CD8-positive, alpha-beta memory T cell (primary cell): ENCODE data around the gene COL10A1. TPM values are rescaled to one million over a fixed set of nuclear protein-coding genes. Genes with fewer than 3 reads are reported as not detected.

Experiments used
- CTCF ChIA-PET: fragments of 350-600 bp; sonication (Branson Sonifier 250); formaldehyde crosslinking; loops from one replicate; lab custom pipeline; 2021; ENCODE audit warnings: antibody characterized with exemption; lab: Charles Lee
- POLR2A ChIA-PET: fragments of 350-600 bp; sonication (Branson Sonifier 250); formaldehyde crosslinking; loops from one replicate; lab custom pipeline; 2021; ENCODE audit warnings: antibody characterized with exemption; lab: Charles Lee
- DNase-seq, 5 donors: peaks; one replicate each; pipeline versions ENCODE4 v3.0.0 to v3.0.0-alpha.2; 2020 to 2022; ENCODE audit warnings: mixed read lengths in 1 of 5
- H3K27ac ChIP-seq: one replicate; pipeline ENCODE4 v1.7.0; 2013; ENCODE audit warnings: low read depth, mild to moderate bottlenecking, low read length, moderate library complexity
- H3K27me3 ChIP-seq: 2 replicates; pipeline ENCODE4 v1.7.0; 2013; ENCODE audit warnings: low read length, mild to moderate bottlenecking; ENCODE audit not compliant: insufficient read depth, poor library complexity, severe bottlenecking
- H3K36me3 ChIP-seq: 2 replicates; pipeline ENCODE4 v1.7.0; 2013; ENCODE audit warnings: mild to moderate bottlenecking, low read length, moderate library complexity; ENCODE audit not compliant: insufficient read depth
- H3K4me1 ChIP-seq: 2 replicates; pipeline ENCODE4 v1.7.0; 2013; ENCODE audit warnings: mild to moderate bottlenecking, low read length, moderate library complexity; ENCODE audit not compliant: insufficient read depth
- H3K4me3 ChIP-seq: 2 replicates; pipeline ENCODE4 v1.7.0; 2013; ENCODE audit warnings: mild to moderate bottlenecking, low read length
- H3K9me3 ChIP-seq: 2 replicates; pipeline ENCODE4 v1.7.0; 2013; ENCODE audit warnings: mild to moderate bottlenecking, low read length
- H3K27ac Mint-ChIP-seq, 8 donors: one replicate each; pipeline ENCODE4 v1.8.0; 2020 to 2021; ENCODE audit warnings: mixed read lengths in 8 of 8, mild to moderate bottlenecking in 6 of 8, inconsistent platforms in 3 of 8, moderate library complexity in 3 of 8
- H3K27me3 Mint-ChIP-seq, 2 donors: one replicate each; pipeline ENCODE4 v1.8.0; 2020 to 2021; ENCODE audit warnings: mixed read lengths in 2 of 2, mild to moderate bottlenecking in 1 of 2, moderate library complexity in 1 of 2
- H3K36me3 Mint-ChIP-seq, 3 donors: one replicate each; pipeline ENCODE4 v1.8.0; 2020 to 2021; ENCODE audit warnings: mixed read lengths in 3 of 3, inconsistent platforms in 1 of 3, mild to moderate bottlenecking in 1 of 3
- H3K4me1 Mint-ChIP-seq, 3 donors: one replicate each; pipeline ENCODE4 v1.8.0; 2020 to 2021; ENCODE audit warnings: mixed read lengths in 3 of 3, inconsistent platforms in 1 of 3, mild to moderate bottlenecking in 1 of 3
- H3K4me3 Mint-ChIP-seq, 7 donors: one replicate each; pipeline ENCODE4 v1.8.0; 2020 to 2021; ENCODE audit warnings: mixed read lengths in 7 of 7, mild to moderate bottlenecking in 6 of 7, moderate library complexity in 4 of 7, inconsistent platforms in 2 of 7
- H3K9me3 Mint-ChIP-seq, 5 donors: one replicate each; pipeline ENCODE4 v1.8.0; 2020 to 2022; ENCODE audit warnings: mixed read lengths in 5 of 5, mild to moderate bottlenecking in 3 of 5, moderate library complexity in 2 of 5, inconsistent platforms in 1 of 5
- polyA plus RNA-seq: library from polyadenylated mRNA; unstranded; fragments of 300-500 nt; fragmentation: Illumina TruSeq; gene quantifications from one replicate; pipeline ENCODE4 v1.2.3, GENCODE V29; 2021
- total RNA-seq, 2 experiments: library from RNA; stranded (reverse); gene quantifications; one replicate each; pipeline ENCODE4 v1.2.3, GENCODE V29; 2021

Gene COL10A1
- total and polyA plus RNA-seq, 3 experiments from 2014 or later = not detected

- Histone ChIP-seq H3K36me3 (peaks cover 29% of the 10 kb centered on the region), H3K27ac (no peak overlapping the region), H3K4me3 (no peak overlapping the region), H3K27me3 (no peaks in the 10 kb centered on the region), H3K4me1 (no peaks in the 10 kb centered on the region), H3K9me3 (no peaks in the 10 kb centered on the region)
- Mint-ChIP-seq H3K9me3 (no peaks in the 10 kb centered on the region), H3K4me3 (no peak overlapping the region), H3K27me3 (no peaks in the 10 kb centered on the region), H3K4me1 (no peaks in the 10 kb centered on the region), H3K27ac (peak overlapping the region in 1 of 8 donors; percentile 60), H3K36me3 (peaks cover 16 to 82% (median 28%) of the 10 kb centered on the region in 3 donors)
- DNase-seq = no peak
- POLR2A ChIA-PET = no interaction called here
- CTCF ChIA-PET = no interaction called here
These were observed 10.2 kb downstream of the COL10A1 start for GRCh38 chr6:116115781-116116180.

- Histone ChIP-seq H3K27me3 (no peaks in the 10 kb centered on the region), H3K4me3 (no peak overlapping the region), H3K9me3 (no peaks in the 10 kb centered on the region), H3K4me1 (no peaks in the 10 kb centered on the region), H3K27ac (no peak overlapping the region), H3K36me3 (peaks cover 42% of the 10 kb centered on the region)
- peaks cover 0 to 6% (median 6%) of the 10 kb centered on the region in 3 donors for H3K4me1 Mint-ChIP-seq
- no peak overlapping the region for H3K4me3 Mint-ChIP-seq
- H3K9me3 Mint-ChIP-seq = no peaks in the 10 kb centered on the region
- no peaks in the 10 kb centered on the region for H3K27me3 Mint-ChIP-seq
- ChIA-PET CTCF (interaction anchor here (1.2 to 1.3 kb wide), 2 partner anchors 11 kb away, joined by 3 read pairs; no protein-coding TSS in a partner anchor), POLR2A (no interaction called here)
- peak overlapping the region in 1 of 8 donors; percentile 6 for H3K27ac Mint-ChIP-seq
- peaks cover 30 to 86% (median 46%) of the 10 kb centered on the region in 3 donors for H3K36me3 Mint-ChIP-seq
- no peak for DNase-seq
These were observed 12.5 kb downstream of the COL10A1 start for GRCh38 chr6:116113386-116113785.

DNA sequence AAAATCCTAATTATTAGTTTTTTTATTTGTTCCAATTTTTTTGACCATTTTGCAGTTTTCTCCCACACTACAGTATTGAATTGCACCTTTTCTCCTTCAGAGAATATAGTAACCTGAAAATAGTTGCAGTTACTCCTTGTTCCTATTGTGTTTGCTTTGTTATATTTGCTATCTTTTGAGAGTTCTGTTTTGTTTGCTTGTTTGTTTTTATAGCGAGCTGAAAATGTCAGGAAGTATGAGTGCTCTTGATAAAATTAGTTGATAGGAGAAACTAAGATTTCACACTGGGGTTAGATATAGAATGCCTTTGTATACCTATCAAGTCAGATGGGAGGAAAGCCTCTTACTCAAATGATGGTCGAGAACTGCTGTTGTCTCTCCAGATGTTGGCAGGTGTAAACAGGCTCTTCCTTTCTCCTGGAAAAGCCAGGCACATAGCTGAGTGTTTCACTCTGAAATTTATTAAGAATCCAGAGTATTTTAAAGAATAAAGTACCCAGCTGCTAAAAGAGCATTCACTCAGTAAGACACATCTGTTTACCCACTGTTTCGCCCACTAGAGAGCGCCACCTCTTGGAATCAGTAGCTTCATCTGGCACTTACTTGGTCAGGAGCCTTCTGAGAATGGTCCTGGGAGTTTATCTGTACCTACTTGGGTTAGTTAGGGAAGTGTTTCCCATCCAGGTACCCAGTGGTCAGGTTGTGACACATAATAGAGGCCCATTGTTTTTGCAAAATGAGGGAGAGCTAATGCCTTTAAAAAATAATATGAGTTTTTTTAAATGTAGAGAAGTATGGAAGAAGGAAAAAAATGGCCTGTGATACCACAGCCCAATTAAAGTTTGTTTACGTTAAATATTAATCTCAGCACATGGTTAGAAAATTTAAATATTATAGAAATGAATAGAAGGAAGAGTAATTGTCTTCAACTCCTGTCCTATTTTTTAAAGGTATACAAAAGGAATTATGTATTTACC lies 14.1 kb downstream of the COL10A1 start:
- Histone ChIP-seq H3K9me3 (no peaks in the 10 kb centered on the region), H3K27me3 (no peaks in the 10 kb centered on the region), H3K27ac (no peak overlapping the region), H3K4me1 (no peaks in the 10 kb centered on the region), H3K36me3 (peaks cover 40% of the 10 kb centered on the region), H3K4me3 (no peak overlapping the region)
- peaks cover 0 to 9% (median 6%) of the 10 kb centered on the region in 3 donors for H3K4me1 Mint-ChIP-seq
- no peak overlapping the region for H3K4me3 Mint-ChIP-seq
- no peak for DNase-seq
- POLR2A ChIA-PET = interaction anchor here (1.5 kb wide), 1 partner anchor 11 kb away, joined by 3 read pairs; no protein-coding TSS in a partner anchor
- H3K27ac Mint-ChIP-seq = peak overlapping the region in 2 of 8 donors; percentile 8 to 76
- CTCF ChIA-PET = interaction anchor here (1.2 to 1.3 kb wide), 3 partner anchors 16 to 25 kb away, joined by 3 to 4 read pairs (median 4); no protein-coding TSS in a partner anchor
- peaks cover 30 to 84% (median 48%) of the 10 kb centered on the region in 3 donors for H3K36me3 Mint-ChIP-seq
- no peaks in the 10 kb centered on the region for H3K9me3 Mint-ChIP-seq
- no peaks in the 10 kb centered on the region for H3K27me3 Mint-ChIP-seq

DNA sequence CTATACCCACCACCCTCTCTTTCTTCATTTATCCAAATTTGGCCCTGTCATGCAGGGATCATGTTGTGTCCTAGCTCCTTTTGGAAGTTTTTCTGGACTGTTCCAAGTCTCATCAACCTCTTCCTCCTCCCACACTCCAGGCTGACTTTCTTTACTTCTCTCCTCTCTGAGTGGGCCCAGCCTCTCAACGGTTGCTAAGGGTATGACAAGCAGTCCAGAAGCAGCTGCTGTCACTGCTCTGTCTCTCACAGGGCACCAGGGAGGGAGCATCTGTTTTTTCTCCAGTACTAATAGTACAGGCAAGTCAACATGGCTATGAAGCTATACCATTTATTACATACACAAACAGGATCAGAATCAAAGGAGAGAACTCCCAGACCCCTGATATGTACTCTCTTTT lies 17.1 kb downstream of the COL10A1 start:
- H3K4me3 ChIP-seq = no peak overlapping the region
- Mint-ChIP-seq H3K36me3 (peaks cover 30 to 73% (median 45%) of the 10 kb centered on the region in 3 donors), H3K4me3 (no peak overlapping the region), H3K4me1 (peaks cover 21 to 34% (median 32%) of the 10 kb centered on the region in 3 donors), H3K27me3 (peaks cover 0 to 2% of the 10 kb centered on the region in 2 donors), H3K9me3 (no peaks in the 10 kb centered on the region), H3K27ac (peak overlapping the region in 2 of 8 donors; percentile 10 to 57)
- ChIA-PET POLR2A (no interaction called here), CTCF (interaction anchor here (2.0 kb wide), 1 partner anchor 8 kb away, joined by 9 read pairs; the partner anchor contains the start of gene NT5DC1)
- H3K27me3 ChIP-seq = no peaks in the 10 kb centered on the region
- no peaks in the 10 kb centered on the region for H3K9me3 ChIP-seq
- H3K4me1 ChIP-seq = no peaks in the 10 kb centered on the region
- no peak overlapping the region for H3K27ac ChIP-seq
- peaks cover 31% of the 10 kb centered on the region for H3K36me3 ChIP-seq
- DNase-seq = no peak

GRCh38 chr6:116106146-116106545 lies 19.8 kb downstream of the COL10A1 start:
- ChIA-PET POLR2A (interaction anchor here (0.7 kb wide), 1 partner anchor 159 kb away, joined by 3 read pairs; no protein-coding TSS in a partner anchor), CTCF (no interaction called here)
- no peak overlapping the region for H3K4me3 ChIP-seq
- no peaks in the 10 kb centered on the region for H3K9me3 ChIP-seq
- peaks cover 18% of the 10 kb centered on the region for H3K36me3 ChIP-seq
- H3K4me1 ChIP-seq = peaks cover 24% of the 10 kb centered on the region
- Mint-ChIP-seq H3K36me3 (peaks cover 14 to 52% (median 30%) of the 10 kb centered on the region in 3 donors), H3K27me3 (peaks cover 0 to 2% of the 10 kb centered on the region in 2 donors), H3K9me3 (no peaks in the 10 kb centered on the region), H3K27ac (no peak overlapping the region), H3K4me3 (peak overlapping the region in 1 of 7 donors; percentile 34), H3K4me1 (peaks cover 44 to 61% (median 59%) of the 10 kb centered on the region in 3 donors)
- no peak for DNase-seq
- no peaks in the 10 kb centered on the region for H3K27me3 ChIP-seq
- no peak overlapping the region for H3K27ac ChIP-seq

GRCh38 chr6:116105247-116105646 lies 20.7 kb downstream of the COL10A1 start:
- Mint-ChIP-seq H3K27me3 (peaks cover 0 to 2% of the 10 kb centered on the region in 2 donors), H3K27ac (peak overlapping the region in 2 of 8 donors; percentile 71 to 85), H3K9me3 (no peaks in the 10 kb centered on the region), H3K4me3 (peak overlapping the region in 3 of 7 donors; percentile 5 to 58 (median 19)), H3K4me1 (peaks cover 48 to 65% (median 63%) of the 10 kb centered on the region in 3 donors), H3K36me3 (peaks cover 10 to 48% (median 24%) of the 10 kb centered on the region in 3 donors)
- Histone ChIP-seq H3K36me3 (peaks cover 10% of the 10 kb centered on the region), H3K4me3 (no peak overlapping the region), H3K9me3 (no peaks in the 10 kb centered on the region), H3K27ac (no peak overlapping the region), H3K4me1 (peaks cover 24% of the 10 kb centered on the region), H3K27me3 (no peaks in the 10 kb centered on the region)
- ChIA-PET CTCF (no interaction called here), POLR2A (no interaction called here)
- DNase-seq = no peak

- Mint-ChIP-seq H3K27ac (peak overlapping the region in 2 of 8 donors; percentile 38 to 85), H3K36me3 (peaks cover 8 to 44% (median 22%) of the 10 kb centered on the region in 3 donors), H3K9me3 (no peaks in the 10 kb centered on the region), H3K27me3 (peaks cover 0 to 2% of the 10 kb centered on the region in 2 donors), H3K4me3 (peak overlapping the region in 2 of 7 donors; percentile 5 to 28), H3K4me1 (peaks cover 51 to 72% (median 69%) of the 10 kb centered on the region in 3 donors)
- Histone ChIP-seq H3K9me3 (no peaks in the 10 kb centered on the region), H3K4me3 (no peak overlapping the region), H3K27ac (no peak overlapping the region), H3K4me1 (peaks cover 28% of the 10 kb centered on the region), H3K36me3 (peaks cover 8% of the 10 kb centered on the region), H3K27me3 (no peaks in the 10 kb centered on the region)
- POLR2A ChIA-PET = no interaction called here
- CTCF ChIA-PET = no interaction called here
- no peak for DNase-seq
These were observed 21.3 kb downstream of the COL10A1 start for GRCh38 chr6:116104636-116105035.
